GM18499 (cell line): ENCODE results near the gene FTCDNL1.

Experiments
- ATAC-seq: cut with Tn5 transposase; IDR thresholded peaks from one replicate; pipeline ENCODE4 v1.9.1; 2021; ENCODE audit warnings: moderate number of reproducible peaks; ENCODE audit not compliant: insufficient read depth, unreplicated experiment

The FTCDNL1 gene

DNA sequence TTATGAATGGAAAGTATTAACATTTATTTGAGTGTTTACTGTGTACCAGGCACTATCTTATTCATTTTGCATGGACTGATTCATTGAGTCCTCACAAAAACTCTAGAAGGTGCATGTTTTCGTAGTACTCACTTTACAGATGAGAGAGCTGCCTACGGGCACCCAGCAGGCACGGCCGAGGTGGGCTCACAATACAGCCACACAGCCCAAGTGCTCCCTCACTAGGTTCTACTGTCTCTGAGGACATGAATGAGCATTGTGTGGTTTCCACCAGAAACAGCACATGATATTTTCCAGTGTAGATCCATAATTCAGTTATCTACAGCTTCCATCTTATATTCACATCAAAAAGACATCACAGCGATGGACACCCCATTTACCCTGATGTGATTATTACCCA, 101.4 kb downstream of the FTCDNL1 start:
- no peak for ATAC-seq

DNA sequence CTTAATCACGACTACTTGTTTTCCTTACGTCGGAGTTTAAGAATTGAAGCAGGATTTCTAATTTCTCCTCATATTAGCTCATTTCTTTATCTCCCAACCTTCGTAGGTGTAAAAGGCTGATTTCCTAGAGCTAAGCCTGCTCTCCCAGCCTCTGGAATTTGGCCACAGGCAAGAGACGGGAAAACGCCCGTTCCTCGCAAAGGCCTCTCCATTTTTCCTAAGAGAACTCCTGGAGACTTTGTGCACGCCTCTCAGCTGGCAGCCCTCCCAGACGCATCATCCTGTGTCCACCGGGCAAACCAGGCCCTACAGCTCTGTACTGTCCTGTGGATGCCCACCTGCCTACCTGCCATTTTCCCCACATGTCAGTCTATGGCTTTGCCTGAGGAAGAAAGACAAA, 106.3 kb downstream of the FTCDNL1 start:
- ATAC-seq = no peak

DNA sequence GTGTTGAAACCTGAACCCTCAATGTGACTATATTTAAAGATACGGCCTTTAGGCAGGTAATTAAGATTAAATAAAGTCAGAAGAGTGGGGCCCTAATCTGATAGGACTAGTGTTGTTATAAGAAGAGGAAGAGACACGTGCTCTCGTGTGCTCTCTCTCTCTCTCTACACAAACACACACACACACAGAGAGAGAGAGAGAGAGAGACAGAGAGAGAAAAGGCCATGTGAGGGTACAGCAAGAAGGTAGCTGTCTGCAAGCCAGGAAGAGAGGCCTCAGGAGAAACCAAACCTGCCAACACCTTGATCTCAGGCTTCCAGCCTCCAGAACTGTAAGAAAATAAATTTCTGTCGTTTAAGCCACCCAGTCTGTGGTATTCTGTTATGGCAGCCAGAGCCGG, 106.7 kb downstream of the FTCDNL1 start:
- no peak for ATAC-seq

DNA sequence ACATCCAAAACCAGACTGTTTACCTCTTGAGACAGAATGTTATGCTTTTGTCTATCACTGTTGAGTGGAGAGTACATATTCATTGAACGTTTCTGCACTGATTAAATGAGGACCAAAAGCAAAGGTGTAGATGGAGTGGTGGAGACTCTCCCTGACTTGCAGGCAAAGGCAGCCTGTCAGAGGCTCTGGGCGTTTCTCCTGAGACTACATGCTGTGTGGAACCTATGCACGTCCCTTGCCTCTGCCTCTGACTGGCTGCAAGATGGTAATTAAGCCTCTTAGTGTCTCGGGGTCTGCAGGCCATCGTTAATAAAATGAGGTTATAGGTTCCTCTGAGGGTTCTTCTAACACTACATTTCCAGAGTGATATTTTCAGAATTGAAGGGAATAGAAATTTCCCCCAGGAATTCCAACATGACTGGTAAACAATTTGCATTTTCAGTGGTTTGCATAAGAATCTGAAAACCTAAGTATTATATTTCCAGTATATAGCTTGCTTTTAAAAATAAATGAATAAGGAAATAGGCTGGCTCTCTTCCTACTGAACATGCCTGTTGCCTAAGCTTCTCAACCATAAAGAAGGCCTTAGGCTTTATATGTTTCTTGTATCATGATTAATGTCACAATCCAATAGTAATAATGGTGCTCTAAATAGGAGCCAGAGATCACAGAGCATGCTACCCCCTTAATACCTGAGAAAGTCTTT, 107.4 kb downstream of the FTCDNL1 start:
- no peak for ATAC-seq

DNA sequence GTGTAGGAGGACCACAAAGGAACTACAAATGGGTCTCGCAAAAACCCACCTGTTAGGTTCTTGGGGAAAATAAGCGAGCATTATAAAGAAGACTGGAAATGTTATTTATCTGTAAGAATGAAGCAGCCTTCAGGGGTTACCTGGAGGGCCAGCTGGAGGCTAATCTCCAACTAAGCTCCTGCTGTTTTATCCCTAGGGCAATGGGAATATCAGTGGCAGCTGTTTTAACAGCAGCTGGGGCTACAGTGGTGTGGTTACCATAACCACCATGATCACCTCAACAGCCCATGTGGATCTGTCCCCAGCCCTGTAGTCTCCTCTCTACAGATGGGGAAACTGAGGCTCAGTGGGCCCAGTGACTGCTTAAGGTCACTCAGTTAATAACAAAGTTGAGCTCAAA, 108.1 kb downstream of the FTCDNL1 start:
- no peak for ATAC-seq

DNA sequence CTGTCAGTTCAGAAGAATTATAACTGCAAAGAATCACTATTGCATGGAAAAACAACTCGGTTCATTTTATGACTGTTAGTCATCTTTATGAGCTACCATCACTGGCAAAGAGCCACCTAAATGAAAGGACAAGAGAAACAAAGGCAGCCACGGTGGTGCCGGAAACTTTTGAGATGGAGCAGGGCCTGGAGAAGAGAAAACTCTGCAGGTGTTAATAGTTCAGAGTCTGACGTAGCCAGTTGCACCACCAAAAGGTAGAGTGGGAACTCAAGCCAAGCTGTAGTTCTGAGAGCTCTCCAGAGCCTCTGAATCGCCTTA, 110.9 kb downstream of the FTCDNL1 start:
- ATAC-seq = no peak

DNA sequence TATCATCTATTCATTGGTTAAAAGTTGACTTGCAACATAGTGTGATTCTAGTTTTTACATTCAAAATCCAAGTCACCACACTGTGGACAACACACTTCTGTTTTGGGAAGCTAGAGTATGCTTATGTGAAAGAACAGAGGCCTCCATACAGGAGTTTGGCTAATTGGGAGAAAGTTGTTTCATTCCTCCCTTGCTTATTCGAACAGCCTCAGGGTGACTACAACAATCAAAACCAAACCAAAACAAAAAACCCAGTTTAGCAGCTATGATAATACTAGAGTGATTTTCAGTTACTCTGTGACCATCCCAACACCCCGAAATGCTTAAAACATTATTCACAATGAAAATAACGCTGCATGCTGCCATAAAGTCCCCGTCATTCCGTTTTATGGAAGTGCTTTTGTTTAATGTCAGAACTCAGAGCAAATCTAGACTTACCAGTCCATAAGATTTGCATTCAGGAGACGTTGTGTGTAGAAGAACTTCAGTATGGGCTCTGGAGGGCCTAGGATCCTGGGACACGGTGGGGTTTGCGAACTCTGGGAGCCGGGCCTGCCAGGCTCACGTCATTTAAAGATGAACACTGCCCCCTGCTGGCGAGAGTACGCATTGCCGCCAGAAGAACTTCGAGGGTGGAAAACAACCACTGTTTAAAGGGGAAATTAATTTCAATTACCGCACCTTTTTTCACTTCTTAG, 111.4 kb downstream of the FTCDNL1 start:
- ATAC-seq = no peak

DNA sequence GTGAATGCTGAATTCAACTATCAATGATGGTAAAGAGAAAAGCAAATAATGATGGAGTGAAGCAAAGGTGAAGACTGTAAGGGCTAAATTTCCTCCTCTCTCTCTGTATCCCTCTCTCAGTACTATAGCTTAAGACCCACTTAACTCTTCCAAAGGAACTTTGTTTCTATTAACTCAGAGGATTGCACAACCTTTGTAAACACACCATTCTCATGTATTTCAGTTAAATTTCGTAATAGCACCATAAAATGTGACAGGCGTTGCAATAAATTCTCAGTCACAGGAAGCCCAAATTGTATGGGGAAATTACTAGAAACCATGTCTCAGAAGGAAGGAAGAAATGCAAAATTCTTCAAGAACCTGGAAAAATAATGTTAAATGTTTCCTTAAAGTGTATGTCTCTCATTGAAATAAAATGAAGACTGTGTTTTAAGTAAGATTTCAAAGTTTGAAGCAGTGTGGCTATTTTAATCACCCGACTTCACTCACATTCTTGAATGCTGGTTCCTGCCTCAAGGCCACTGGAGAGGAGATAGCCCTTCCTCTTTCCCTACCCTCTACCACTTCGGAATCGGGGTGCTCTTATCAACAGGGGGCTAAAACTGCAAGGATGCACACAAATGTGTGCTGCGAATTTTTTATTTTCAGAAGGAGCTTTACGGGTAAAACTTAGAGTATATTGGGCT, 112.1 kb downstream of the FTCDNL1 start:
- ATAC-seq = no peak

DNA sequence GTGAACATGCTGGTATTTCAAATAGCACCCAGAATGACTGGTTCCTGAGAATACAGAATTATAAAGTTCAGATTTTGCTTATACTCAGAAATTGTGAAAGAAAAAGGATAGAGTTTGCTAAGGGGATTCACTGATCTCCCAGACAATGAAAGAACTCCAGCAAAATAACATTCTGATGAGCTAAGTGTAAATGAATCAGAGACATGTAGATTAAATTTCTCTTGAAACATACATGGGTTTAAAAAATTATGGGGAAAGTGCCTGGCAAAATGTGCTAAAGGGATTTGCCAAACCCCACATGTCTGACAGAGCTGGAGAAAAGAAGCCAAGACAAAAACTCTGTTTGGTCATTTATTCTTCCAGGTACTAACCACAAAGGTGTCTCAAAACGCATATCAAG, 116.3 kb downstream of the FTCDNL1 start:
- ATAC-seq = no peak

DNA sequence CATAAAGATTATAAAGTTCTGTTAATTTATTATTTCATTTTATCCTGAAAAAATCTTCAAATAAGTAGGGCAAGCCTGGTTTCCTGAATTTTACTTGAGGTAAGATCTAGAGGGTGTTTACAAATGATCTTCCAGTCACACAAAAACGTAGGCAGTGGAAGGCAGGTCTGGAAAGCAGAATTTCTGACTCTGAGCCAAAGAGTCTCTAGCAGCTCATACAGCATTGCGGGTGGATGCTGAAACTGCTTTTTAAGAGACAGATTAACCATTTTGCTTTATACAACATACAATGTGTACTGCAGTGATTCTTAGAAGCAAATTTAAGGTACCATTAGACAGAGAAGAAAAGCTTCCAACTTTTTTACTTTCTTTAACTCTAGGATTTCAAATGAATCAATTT, 117.0 kb downstream of the FTCDNL1 start:
- no peak for ATAC-seq

DNA sequence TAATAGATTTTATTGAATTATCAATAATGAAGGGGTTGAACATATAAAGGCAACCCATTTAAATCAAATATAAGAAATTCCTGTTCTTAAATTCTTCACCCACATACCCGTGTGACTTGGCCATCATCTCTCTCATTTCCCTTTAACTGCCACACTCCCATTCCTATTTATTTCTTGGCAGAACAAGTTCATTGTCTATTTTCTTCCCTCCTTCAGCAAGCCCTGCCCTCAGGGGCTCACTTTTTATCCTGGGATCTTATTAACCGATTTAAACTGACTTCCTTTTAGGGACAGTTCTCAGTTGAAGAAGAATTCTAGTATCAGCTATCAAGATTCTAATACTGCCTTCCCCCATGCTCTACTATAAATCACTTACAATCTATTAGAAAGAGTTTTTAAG, 123.2 kb downstream of the FTCDNL1 start:
- no peak for ATAC-seq

DNA sequence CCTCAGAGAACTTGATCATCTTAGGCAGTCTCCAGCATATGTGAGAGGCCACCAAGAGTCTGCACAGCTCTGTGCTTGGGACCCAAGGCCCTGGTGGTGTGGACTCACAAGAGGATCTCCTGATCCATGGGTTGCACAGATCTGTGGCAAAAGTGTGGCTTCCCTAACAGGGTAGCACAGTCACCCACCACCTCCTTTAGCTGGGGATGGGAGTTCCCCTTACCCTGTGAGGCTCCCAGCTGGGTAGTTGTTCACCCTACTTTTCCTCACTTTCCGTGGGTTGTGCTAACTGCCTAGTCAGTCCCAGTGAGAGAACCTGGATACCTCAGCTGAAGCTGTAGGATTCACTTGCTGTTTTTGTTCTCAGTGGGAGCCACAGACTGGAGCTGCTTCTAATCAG, 123.7 kb downstream of the FTCDNL1 start:
- no peak for ATAC-seq

DNA sequence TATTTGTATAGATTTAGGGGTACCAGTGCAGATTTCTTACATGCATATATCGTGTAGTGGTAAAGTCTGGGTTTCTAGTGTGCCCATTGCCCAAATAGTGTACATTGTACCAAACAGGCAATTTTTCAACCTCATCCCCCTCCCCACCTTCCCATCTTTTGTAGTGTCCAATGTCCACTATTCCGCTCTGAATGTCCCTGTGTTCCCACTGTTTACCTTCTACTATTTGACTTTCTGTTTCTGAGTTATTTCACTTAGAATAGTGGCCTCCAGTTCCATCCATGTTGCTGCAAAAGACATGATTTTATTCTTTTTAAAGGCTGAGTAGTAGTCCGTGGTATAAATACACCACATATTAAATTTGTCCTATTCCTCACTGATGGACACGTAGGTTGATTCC, 132.9 kb downstream of the FTCDNL1 start:
- no peak for ATAC-seq

DNA sequence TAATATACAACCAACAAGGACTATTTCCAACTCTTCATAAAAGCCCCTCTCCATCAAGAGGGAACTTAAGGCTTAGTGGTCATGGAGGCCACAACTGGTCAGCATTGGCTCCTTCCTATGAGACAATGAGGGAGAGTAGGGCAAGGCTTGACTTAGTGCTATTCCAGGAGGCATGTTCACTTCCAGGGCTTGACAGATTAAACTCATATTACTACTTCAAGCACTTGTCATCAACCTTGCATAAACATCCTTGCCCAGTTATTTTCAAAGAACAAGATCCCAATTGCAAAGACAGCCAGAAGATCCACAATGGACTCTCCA, 133.4 kb downstream of the FTCDNL1 start:
- ATAC-seq = no peak

DNA sequence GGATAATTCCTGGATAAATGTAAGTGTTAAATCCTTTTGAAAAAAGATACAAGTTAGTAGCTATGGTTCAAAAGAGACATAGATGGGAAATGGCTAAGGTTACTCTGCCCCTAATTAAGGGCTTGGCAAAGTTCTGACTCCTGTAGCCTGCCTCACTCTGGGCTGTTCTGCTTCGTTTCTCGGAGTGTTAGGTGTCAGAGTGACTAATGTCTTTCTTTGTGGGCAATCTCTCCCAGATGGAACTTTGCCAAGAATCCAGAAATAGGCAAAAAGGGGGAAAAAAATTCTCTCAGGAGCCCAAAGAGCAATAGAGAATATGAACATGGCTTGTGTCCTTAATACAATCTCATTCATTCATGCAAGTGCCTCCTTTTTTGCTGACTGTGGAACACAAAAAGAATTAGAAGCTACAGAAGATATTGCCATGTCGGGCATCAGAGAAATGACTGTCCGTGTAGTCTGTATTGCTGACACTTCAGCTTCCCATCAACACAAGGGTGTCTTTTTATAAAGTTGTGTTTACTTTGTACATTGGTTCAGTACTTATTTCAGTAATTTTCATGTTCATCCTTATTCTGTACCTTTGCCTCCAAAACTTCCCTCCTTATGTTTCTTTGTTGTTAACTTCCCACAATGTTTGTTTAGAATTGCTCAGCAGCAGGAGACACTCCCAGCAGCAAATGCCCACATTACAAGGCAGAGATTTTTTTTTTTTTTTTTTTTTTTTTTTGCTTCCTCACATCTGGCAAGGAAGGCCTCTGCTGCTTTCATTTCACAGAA, 134.0 kb downstream of the FTCDNL1 start:
- no peak for ATAC-seq

DNA sequence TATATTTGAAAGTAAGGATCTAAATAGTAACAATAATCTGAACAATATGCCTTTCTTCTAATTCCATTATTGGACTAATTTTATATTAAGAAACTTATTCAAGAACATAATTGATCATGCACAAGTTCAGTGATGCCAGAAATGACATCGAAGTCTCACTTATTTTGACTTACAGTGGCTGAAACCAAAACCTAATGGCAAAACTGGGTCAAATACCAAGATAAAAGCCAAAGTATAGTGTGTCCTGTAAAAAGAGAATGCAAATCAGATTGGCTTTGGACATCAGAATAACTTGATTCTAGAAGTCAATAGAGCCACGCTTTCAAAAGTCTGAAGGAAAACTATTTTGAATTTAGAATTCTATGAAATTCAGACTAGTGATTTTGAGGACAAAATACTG, 137.2 kb downstream of the FTCDNL1 start:
- ATAC-seq = no peak

DNA sequence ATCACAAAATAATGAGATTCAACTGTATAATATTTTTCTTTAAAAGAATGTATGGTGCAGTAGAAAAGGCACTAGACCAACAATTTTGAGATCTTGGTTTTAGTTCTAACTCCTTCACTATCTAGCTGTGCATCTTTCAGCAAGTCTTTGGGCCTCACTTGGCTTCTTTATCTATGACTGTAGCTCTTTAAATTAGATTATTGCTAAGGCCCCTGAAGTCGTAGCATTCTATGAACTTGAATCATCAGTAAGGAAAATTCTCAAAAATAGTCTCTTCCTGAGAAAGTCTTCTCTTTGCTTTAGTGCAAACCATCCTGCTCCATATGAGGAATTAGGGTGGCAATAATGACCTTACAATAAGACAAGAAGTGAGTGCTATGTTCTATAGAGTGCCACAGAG, 140.4 kb downstream of the FTCDNL1 start:
- ATAC-seq = no peak
